ENCODE data around the gene CDH18.

Gene CDH18

DNA sequence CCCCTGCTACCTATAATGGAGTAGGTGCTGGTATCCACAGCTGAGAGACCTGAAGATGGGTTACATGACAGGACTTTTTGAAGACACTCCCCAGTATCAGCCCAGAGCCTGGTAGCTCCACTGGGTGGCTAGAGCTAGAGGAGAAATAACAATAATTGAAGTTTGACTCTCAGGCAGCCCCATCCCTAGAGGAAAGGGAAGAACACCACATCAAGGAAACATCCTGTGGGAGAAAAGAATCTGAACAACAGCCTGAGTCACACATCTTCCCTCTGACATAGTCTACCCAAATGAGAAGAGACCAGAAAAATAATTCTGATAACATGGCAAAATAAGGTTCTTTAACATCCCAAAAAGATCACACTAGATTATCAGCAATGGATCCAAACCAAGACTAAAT, 432.1 kb downstream of the CDH18 start:
- no peak for DNase-seq
- no peak overlapping the region for H3K23ac ChIP-seq (ENCODE audit: low read length)
- H2BK15ac ChIP-seq (replicated peaks; ENCODE audit: low read depth): no peak overlapping the region
- no peak overlapping the region for H2AK5ac ChIP-seq (ENCODE audit: low read length)
- H3K9ac ChIP-seq (ENCODE audit: low read length): no peak overlapping the region
- H3K27me3 ChIP-seq (ENCODE audit: insufficient read depth, low read length, poor library complexity): no peaks in the 10 kb centered on the region
- no peaks in the 10 kb centered on the region for H3K79me2 ChIP-seq (ENCODE audit: control insufficient read depth, insufficient read depth, low read length)
- H3K79me1 ChIP-seq (ENCODE audit: low read length): no peaks in the 10 kb centered on the region
- no peaks in the 10 kb centered on the region for H3K4me1 ChIP-seq (ENCODE audit: control insufficient read depth, low read depth, low read length)
- H2BK120ac ChIP-seq (ENCODE audit: low read depth, low read length): no peak overlapping the region
- H3K27ac ChIP-seq (ENCODE audit: low read depth, low read length): no peak overlapping the region
- H3K4ac ChIP-seq (ENCODE audit: low read depth, low read length): no peak overlapping the region
- H4K8ac ChIP-seq (ENCODE audit: low read depth, low read length): no peak overlapping the region
- H2BK5ac ChIP-seq (ENCODE audit: low read length): no peak overlapping the region
- no peak overlapping the region for H3K4me3 ChIP-seq (ENCODE audit: low read length)
- no peak overlapping the region for H3K4me2 ChIP-seq (ENCODE audit: low read length)
- H4K5ac ChIP-seq (ENCODE audit: low read length): no peak overlapping the region
- no peaks in the 10 kb centered on the region for H3K36me3 ChIP-seq (ENCODE audit: control insufficient read depth, insufficient read depth, low read length)
- no peak overlapping the region for H3K56ac ChIP-seq (ENCODE audit: low read length)
- no peak overlapping the region for H3K18ac ChIP-seq (ENCODE audit: low read length)

DNA sequence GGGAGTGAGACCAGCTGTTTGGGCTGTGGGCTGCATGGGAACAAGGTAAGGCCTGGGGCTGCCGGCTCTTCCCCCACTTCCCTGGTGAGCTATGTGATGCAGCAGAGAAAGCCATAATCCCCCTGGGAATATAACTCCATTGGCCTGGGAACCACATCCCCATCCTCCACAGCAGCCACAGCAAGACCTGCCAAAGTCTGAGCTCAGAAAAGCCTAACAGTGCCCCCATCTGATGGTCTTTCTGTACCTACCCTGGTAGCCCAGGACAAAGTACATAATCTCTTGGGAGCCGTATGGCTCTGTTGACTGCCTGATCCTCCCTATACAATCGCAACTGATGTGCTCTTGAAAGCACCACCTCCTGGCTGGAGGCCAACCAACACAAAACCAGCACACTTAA, 432.6 kb downstream of the CDH18 start:
- Histone ChIP-seq H2BK5ac (ENCODE audit: low read length) (no peak overlapping the region), H3K18ac (ENCODE audit: low read length) (no peak overlapping the region), H3K79me2 (ENCODE audit: control insufficient read depth, insufficient read depth, low read length) (no peaks in the 10 kb centered on the region), H3K56ac (ENCODE audit: low read length) (no peak overlapping the region), H3K27ac (ENCODE audit: low read depth, low read length) (no peak overlapping the region), H3K36me3 (ENCODE audit: control insufficient read depth, insufficient read depth, low read length) (no peaks in the 10 kb centered on the region), H3K9ac (ENCODE audit: low read length) (no peak overlapping the region), H3K4me1 (ENCODE audit: control insufficient read depth, low read depth, low read length) (no peaks in the 10 kb centered on the region), H3K4me3 (ENCODE audit: low read length) (no peak overlapping the region), H3K27me3 (ENCODE audit: insufficient read depth, low read length, poor library complexity) (no peaks in the 10 kb centered on the region), H3K79me1 (ENCODE audit: low read length) (no peaks in the 10 kb centered on the region), H2BK120ac (ENCODE audit: low read depth, low read length) (no peak overlapping the region), H3K4me2 (ENCODE audit: low read length) (no peak overlapping the region), H3K4ac (ENCODE audit: low read depth, low read length) (no peak overlapping the region), H2AK5ac (ENCODE audit: low read length) (no peak overlapping the region), H2BK15ac (replicated peaks; ENCODE audit: low read depth) (no peak overlapping the region), H4K8ac (ENCODE audit: low read depth, low read length) (no peak overlapping the region), H3K23ac (ENCODE audit: low read length) (no peak overlapping the region), H4K5ac (ENCODE audit: low read length) (no peak overlapping the region)
- WGBS (ENCODE audit: extremely low coverage, insufficient coverage, low lambda C conversion rate): no CpG with 5 or more reads among the region's 3 CpGs
- peak; percentile 39 for DNase-seq

- no peaks in the 10 kb centered on the region for H3K79me2 ChIP-seq (ENCODE audit: control insufficient read depth, insufficient read depth, low read length)
- no peak overlapping the region for H3K56ac ChIP-seq (ENCODE audit: low read length)
- H3K27ac ChIP-seq (ENCODE audit: low read depth, low read length): no peak overlapping the region
- H3K36me3 ChIP-seq (ENCODE audit: control insufficient read depth, insufficient read depth, low read length): no peaks in the 10 kb centered on the region
- H2BK120ac ChIP-seq (ENCODE audit: low read depth, low read length): no peak overlapping the region
- WGBS (ENCODE audit: extremely low coverage, insufficient coverage, low lambda C conversion rate): no CpG with 5 or more reads among the region's 1 CpG
- no peaks in the 10 kb centered on the region for H3K79me1 ChIP-seq (ENCODE audit: low read length)
- H3K4me2 ChIP-seq (ENCODE audit: low read length): no peak overlapping the region
- H3K9ac ChIP-seq (ENCODE audit: low read length): no peak overlapping the region
- H3K4ac ChIP-seq (ENCODE audit: low read depth, low read length): no peak overlapping the region
- H3K18ac ChIP-seq (ENCODE audit: low read length): no peak overlapping the region
- no peaks in the 10 kb centered on the region for H3K4me1 ChIP-seq (ENCODE audit: control insufficient read depth, low read depth, low read length)
- no peak overlapping the region for H3K4me3 ChIP-seq (ENCODE audit: low read length)
- no peaks in the 10 kb centered on the region for H3K27me3 ChIP-seq (ENCODE audit: insufficient read depth, low read length, poor library complexity)
- DNase-seq: no peak
- no peak overlapping the region for H4K8ac ChIP-seq (ENCODE audit: low read depth, low read length)
- no peak overlapping the region for H4K5ac ChIP-seq (ENCODE audit: low read length)
- no peak overlapping the region for H2BK5ac ChIP-seq (ENCODE audit: low read length)
- H3K23ac ChIP-seq (ENCODE audit: low read length): no peak overlapping the region
- no peak overlapping the region for H2BK15ac ChIP-seq (replicated peaks; ENCODE audit: low read depth)
- H2AK5ac ChIP-seq (ENCODE audit: low read length): no peak overlapping the region
Observed at GRCh38 chr5:19554524-19554923, 433.5 kb downstream of the CDH18 start.

GRCh38 chr5:19547640-19548039, 440.4 kb downstream of the CDH18 start:
- Histone ChIP-seq H4K5ac (ENCODE audit: low read length) (no peak overlapping the region), H3K79me1 (ENCODE audit: low read length) (no peaks in the 10 kb centered on the region), H4K8ac (ENCODE audit: low read depth, low read length) (no peak overlapping the region), H2AK5ac (ENCODE audit: low read length) (no peak overlapping the region), H3K18ac (ENCODE audit: low read length) (no peak overlapping the region), H3K4ac (ENCODE audit: low read depth, low read length) (no peak overlapping the region), H3K56ac (ENCODE audit: low read length) (no peak overlapping the region), H3K23ac (ENCODE audit: low read length) (no peak overlapping the region), H3K79me2 (ENCODE audit: control insufficient read depth, insufficient read depth, low read length) (no peaks in the 10 kb centered on the region), H3K27ac (ENCODE audit: low read depth, low read length) (no peak overlapping the region), H2BK5ac (ENCODE audit: low read length) (no peak overlapping the region), H2BK15ac (replicated peaks; ENCODE audit: low read depth) (no peak overlapping the region), H3K4me1 (ENCODE audit: control insufficient read depth, low read depth, low read length) (no peaks in the 10 kb centered on the region), H3K4me3 (ENCODE audit: low read length) (no peak overlapping the region), H3K36me3 (ENCODE audit: control insufficient read depth, insufficient read depth, low read length) (no peaks in the 10 kb centered on the region), H2BK120ac (ENCODE audit: low read depth, low read length) (no peak overlapping the region), H3K27me3 (ENCODE audit: insufficient read depth, low read length, poor library complexity) (no peaks in the 10 kb centered on the region), H3K9ac (ENCODE audit: low read length) (no peak overlapping the region), H3K4me2 (ENCODE audit: low read length) (no peak overlapping the region)
- DNase-seq: no peak
- WGBS (ENCODE audit: extremely low coverage, insufficient coverage, low lambda C conversion rate): no CpG with 5 or more reads among the region's 3 CpGs

GRCh38 chr5:19546521-19546920, 441.5 kb downstream of the CDH18 start:
- no peaks in the 10 kb centered on the region for H3K36me3 ChIP-seq (ENCODE audit: control insufficient read depth, insufficient read depth, low read length)
- H4K8ac ChIP-seq (ENCODE audit: low read depth, low read length): no peak overlapping the region

DNA sequence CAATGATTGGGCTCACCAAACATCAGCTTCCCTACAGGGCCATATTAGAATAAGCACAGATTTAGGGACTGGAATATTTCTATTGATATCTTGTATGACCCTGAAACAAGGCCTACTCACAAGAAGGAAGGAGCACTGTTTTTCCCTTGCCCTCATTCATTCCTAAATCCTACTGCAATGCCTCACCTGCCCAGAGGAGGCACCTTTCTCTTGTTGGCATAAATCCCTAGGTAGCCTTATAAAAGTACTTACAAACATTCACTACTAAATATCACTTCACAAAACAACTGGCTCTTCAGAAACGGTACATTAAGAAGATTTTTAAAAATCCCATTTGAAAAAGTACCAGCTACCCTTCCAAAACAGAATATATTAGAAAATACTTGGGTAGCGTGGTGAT, 449.4 kb downstream of the CDH18 start:
- Histone ChIP-seq H3K27ac (ENCODE audit: low read depth, low read length) (no peak overlapping the region), H3K79me2 (ENCODE audit: control insufficient read depth, insufficient read depth, low read length) (no peaks in the 10 kb centered on the region), H3K4me3 (ENCODE audit: low read length) (no peak overlapping the region), H2BK120ac (ENCODE audit: low read depth, low read length) (no peak overlapping the region), H3K4me2 (ENCODE audit: low read length) (no peak overlapping the region), H2AK5ac (ENCODE audit: low read length) (no peak overlapping the region), H3K23ac (ENCODE audit: low read length) (no peak overlapping the region), H3K79me1 (ENCODE audit: low read length) (no peaks in the 10 kb centered on the region), H3K4ac (ENCODE audit: low read depth, low read length) (no peak overlapping the region), H3K27me3 (ENCODE audit: insufficient read depth, low read length, poor library complexity) (no peaks in the 10 kb centered on the region), H4K5ac (ENCODE audit: low read length) (no peak overlapping the region), H4K8ac (ENCODE audit: low read depth, low read length) (no peak overlapping the region), H3K56ac (ENCODE audit: low read length) (no peak overlapping the region), H3K36me3 (ENCODE audit: control insufficient read depth, insufficient read depth, low read length) (no peaks in the 10 kb centered on the region), H2BK5ac (ENCODE audit: low read length) (no peak overlapping the region), H2BK15ac (replicated peaks; ENCODE audit: low read depth) (no peak overlapping the region), H3K18ac (ENCODE audit: low read length) (no peak overlapping the region), H3K4me1 (ENCODE audit: control insufficient read depth, low read depth, low read length) (no peaks in the 10 kb centered on the region), H3K9ac (ENCODE audit: low read length) (no peak overlapping the region)
- 100% methylated on average over 1 of the region's 2 CpGs for WGBS (ENCODE audit: extremely low coverage, insufficient coverage, low lambda C conversion rate)
- no peak for DNase-seq

More at GRCh38 chr5:19546521-19546920, 441.5 kb downstream of the CDH18 start:
- no peaks in the 10 kb centered on the region for H3K79me1 ChIP-seq (ENCODE audit: low read length)
- no peak overlapping the region for H3K56ac ChIP-seq (ENCODE audit: low read length)
- no peak overlapping the region for H3K18ac ChIP-seq (ENCODE audit: low read length)
- H3K4me3 ChIP-seq (ENCODE audit: low read length): no peak overlapping the region
- H3K4me1 ChIP-seq (ENCODE audit: control insufficient read depth, low read depth, low read length): no peaks in the 10 kb centered on the region
- no peak overlapping the region for H3K27ac ChIP-seq (ENCODE audit: low read depth, low read length)
- H3K4ac ChIP-seq (ENCODE audit: low read depth, low read length): no peak overlapping the region
- WGBS (ENCODE audit: extremely low coverage, insufficient coverage, low lambda C conversion rate): no CpG with 5 or more reads among the region's 1 CpG
- H4K5ac ChIP-seq (ENCODE audit: low read length): no peak overlapping the region
- no peak overlapping the region for H3K23ac ChIP-seq (ENCODE audit: low read length)
- no peak overlapping the region for H2AK5ac ChIP-seq (ENCODE audit: low read length)
- DNase-seq: no peak
- H3K4me2 ChIP-seq (ENCODE audit: low read length): no peak overlapping the region
- no peak overlapping the region for H2BK120ac ChIP-seq (ENCODE audit: low read depth, low read length)
- H3K27me3 ChIP-seq (ENCODE audit: insufficient read depth, low read length, poor library complexity): no peaks in the 10 kb centered on the region
- H3K79me2 ChIP-seq (ENCODE audit: control insufficient read depth, insufficient read depth, low read length): no peaks in the 10 kb centered on the region
- H3K9ac ChIP-seq (ENCODE audit: low read length): no peak overlapping the region
- no peak overlapping the region for H2BK5ac ChIP-seq (ENCODE audit: low read length)
- no peak overlapping the region for H2BK15ac ChIP-seq (replicated peaks; ENCODE audit: low read depth)
